GM21529 (cell line): ENCODE measurements around the gene INTS7.

Source experiments
- ATAC-seq: cut with Tn5 transposase; IDR thresholded peaks from one replicate; pipeline ENCODE4 v1.9.1; 2021; ENCODE audit not compliant: unreplicated experiment

Gene INTS7

DNA sequence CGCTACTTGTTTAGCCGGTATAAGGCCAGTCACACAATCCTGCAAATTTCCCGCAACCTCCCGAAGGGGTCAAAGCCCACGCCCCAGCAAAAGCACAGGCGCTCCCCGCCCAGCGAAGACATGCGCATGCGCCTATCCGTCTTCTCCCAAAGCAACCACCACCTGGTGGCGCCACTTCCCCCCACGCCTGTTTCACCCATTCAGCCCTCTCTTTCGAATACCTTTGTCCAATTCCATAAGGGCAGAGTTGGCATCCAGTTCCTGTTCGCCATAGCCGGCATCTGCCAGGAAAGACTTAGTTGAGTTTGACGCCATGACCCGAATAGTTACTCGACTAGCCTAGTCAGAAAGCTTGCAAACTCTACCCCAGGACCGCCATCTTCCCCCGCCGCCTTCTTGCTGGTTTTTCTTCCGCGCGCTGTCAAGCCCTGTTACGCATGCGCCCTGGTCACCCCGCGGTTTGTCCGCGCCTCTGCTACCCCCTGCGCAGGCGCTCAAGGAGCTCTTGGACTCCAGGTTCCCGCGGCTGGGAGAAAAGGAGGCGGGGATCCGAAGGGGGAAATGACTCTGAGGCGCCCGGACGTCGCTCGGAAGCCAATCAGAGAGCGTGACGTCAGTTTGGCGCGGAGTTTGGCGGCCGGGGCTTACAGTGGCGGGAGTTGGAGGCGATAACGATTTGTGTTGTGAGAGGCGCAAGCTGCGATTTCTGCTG, at the start of gene INTS7, which contains the start of gene DTL:
Gene INTS7 (minus strand): TSS at position 435 of the 712 bp plus-strand sequence. CDS start 120 bp downstream, at position 315.
Gene DTL (plus strand): TSS at position 626 of the 712 bp plus-strand sequence. CDS start 143 bp downstream, outside the sequence.
- ATAC-seq = peak; percentile 74

GRCh38 chr1:212082765-212083406, 47.5 kb upstream of the INTS7 start:
- no peak for ATAC-seq

DNA sequence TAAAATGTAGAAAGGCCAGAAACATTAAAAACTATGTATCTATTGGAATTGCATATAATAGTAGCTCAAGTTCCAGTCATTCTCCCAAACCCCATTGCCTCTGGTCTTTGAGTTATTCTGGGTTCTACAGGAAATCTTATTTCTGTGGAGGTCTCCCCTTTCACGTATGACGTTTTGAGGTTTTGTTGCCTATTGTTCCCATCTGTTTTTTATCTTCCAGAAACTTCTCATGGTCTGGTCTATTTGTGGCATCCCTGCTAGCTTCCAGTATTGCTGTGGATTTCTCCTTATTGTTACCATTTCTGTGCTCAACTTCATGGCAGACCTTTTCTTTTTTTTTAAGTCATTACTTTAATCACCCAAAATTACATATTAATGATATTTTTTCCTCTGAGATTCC, 43.5 kb upstream of the INTS7 start:
- no peak for ATAC-seq

- no peak for ATAC-seq
Observed at GRCh38 chr1:212077028-212077427, 41.7 kb upstream of the INTS7 start.

DNA sequence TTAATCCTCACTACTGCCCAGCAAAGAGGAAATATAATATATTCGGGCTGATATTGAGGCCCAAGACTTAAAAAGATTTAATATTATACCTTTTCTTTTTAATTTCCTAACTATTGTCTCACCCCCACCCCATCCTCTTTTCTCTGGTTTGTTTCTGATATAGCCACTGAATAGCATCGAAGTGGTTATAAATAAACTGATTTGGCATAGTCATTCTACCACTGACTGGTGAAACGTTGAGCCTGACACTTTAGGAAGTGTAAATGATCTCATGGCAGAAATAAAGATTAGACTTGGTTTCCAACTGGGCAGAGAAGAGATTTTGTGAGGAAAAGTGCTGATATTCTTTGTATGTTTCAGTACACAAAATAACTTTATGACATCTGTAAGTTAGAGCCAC, 39.5 kb upstream of the INTS7 start:
- ATAC-seq = no peak

GRCh38 chr1:212074313-212074712, 39.0 kb upstream of the INTS7 start:
- ATAC-seq = no peak

DNA sequence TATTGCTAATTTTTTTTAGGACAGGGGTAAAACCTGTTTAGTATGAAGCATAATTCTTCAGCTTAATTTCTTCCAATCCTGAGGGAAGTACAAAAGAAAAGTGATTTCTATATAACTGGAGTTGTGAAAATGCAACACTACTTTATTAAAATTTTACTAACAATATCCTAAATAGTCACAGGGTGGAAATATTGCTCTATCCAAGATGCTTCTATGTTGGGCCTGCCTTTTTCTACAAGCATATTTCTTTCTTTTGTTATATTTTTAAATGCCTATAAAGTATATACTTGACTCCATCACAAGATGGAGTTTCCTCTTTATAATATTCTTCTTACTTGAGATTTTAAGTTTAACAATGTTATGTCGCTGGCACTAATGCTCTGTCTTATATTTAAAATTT, 38.1 kb upstream of the INTS7 start:
- ATAC-seq = no peak

DNA sequence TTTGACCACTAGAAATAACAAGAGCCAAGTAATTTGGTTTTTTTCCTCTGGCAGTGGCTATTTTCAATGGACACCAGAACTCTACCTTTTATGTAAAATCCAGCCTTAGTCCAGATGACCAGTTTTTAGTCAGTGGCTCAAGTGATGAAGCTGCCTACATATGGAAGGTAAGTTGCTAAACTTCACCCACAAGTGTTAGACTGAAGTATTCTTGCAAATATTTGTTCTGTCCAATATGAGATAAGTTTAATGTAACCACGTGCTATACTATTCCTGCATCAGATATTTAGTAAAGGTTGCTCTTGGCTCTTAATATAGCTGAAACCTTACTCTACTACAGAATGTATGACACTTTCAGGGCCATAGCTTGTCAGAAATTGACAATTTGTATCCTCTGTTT, 36.7 kb upstream of the INTS7 start:
- no peak for ATAC-seq

- ATAC-seq = no peak
Observed at GRCh38 chr1:212070720-212071302, 35.5 kb upstream of the INTS7 start.

GRCh38 chr1:212067787-212068186, 32.4 kb upstream of the INTS7 start:
- ATAC-seq = no peak

DNA sequence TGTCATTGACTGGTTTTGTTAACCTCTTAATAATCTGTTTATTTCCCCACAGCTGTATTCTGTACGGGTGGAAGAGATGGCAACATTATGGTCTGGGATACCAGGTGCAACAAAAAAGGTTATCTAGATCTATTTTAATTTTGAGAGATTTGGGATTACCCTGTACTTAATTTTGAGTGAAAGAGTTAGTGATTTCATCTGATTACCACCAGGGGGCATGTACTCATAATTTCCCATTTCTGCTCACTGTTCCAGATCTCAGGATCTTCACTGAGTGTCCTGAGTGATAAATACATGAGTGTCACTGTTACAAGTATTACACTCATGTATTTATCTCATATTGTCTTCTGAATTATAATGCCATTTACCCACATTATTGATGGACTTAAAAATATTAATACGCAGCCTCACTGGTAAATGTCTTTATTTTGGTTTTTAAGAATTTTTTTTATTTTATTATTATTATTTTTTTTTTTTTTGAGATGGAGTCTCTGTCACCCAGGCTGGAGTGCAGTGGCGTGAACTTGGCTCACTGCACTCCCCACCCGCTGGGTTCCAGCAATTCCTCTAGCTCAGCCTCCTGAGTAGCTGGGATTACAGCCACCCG, 27.6 kb upstream of the INTS7 start:
- no peak for ATAC-seq

GRCh38 chr1:212060632-212061472, 25.5 kb upstream of the INTS7 start:
- ATAC-seq = no peak

GRCh38 chr1:212055333-212055732, 20.0 kb upstream of the INTS7 start:
- ATAC-seq = no peak

GRCh38 chr1:212053993-212054392, 18.6 kb upstream of the INTS7 start:
- no peak for ATAC-seq

DNA sequence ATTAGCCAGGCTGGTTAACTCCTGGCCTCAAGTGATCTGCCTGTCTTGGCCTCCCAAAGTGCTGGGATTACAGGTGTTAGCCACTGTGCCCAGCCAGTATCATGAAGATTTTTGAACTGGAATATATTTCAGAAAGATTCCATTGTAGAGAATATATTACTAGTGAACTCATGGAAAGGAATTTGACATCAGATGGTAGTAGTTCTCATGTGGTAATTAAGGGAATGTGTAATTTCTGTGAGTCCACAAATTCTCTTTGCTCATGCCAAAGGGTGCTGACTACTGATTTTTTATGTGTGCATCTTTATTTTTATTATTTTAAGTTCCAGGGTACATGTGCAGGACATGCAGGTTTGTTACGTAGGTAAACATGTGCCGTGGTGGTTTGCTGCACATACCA, 10.6 kb upstream of the INTS7 start:
- ATAC-seq = no peak

GRCh38 chr1:212044851-212045250, 9.5 kb upstream of the INTS7 start:
- ATAC-seq = no peak

- ATAC-seq = no peak
Observed at GRCh38 chr1:212042436-212042835, 7.1 kb upstream of the INTS7 start.

- ATAC-seq = no peak
Observed at GRCh38 chr1:212040629-212041412, 5.5 kb upstream of the INTS7 start.

DNA sequence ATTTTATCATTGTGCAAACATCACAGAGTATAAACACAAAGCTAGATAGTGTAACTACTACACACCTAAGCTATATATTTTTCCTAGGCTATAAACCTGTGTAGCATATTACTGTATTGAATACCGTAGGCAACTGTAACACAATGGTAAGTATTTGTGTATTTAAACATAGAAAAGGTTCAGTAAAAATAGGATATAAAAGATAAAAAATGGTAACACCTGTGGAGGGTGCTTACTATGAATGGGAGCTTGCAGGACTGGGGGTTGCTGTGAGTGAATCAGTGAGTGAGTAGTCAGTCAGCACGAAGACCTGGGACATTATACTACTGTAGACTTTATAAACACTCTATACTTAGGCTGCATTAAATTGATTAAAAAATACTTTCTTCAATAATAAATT, 4.3 kb upstream of the INTS7 start:
- ATAC-seq = no peak

GRCh38 chr1:212037900-212038299, 2.5 kb upstream of the INTS7 start:
- no peak for ATAC-seq
